ENCODE results near the gene MAPK1. TPM values are rescaled to one million over a fixed set of nuclear protein-coding genes. Genes with fewer than 3 reads are reported as not detected.
"Not testable (repeated sequence)": the region's sequence is repeated elsewhere in the genome, so short reads cannot be mapped to it uniquely, and the experiment has no call there.

Gene MAPK1
- total RNA-seq, 2 experiments from 2014 or later = 141 to 144 TPM

DNA sequence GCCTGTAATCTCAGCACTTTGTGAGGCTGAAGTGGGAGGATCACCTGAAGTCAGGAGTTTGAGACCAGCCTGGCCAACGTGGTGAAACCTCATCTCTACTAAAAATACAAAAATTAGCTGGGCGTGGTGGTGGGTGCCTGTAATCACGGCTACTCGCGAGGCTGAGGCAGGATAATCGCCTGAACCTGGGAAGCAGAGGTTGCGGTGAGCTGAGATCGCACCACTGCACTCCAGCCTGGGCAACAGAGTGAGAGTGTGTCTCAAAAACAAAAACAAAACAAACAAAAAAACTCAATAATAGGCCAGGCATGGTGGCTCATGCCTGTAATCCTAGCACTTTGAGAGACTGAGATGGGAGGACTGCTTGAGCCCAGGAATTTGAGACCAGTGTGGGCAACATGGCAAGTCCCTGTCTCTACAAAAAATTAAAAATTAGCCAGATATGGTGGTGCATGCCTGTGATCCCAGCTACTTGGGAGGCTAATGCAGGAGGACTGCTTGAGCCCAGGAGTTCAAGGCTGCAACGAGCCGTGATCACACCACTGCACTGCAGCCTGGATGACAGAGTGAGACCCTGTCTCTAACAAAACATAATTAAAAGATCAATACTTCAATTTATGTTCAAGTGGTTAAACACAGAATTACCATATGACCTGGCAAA is 28.2 kb downstream of the MAPK1 start:
- CTCF ChIA-PET = interaction anchor here (1.2 to 1.4 kb wide), 2 partner anchors 15 to 99 kb away, joined by 3 to 4 read pairs; no protein-coding TSS in a partner anchor

DNA sequence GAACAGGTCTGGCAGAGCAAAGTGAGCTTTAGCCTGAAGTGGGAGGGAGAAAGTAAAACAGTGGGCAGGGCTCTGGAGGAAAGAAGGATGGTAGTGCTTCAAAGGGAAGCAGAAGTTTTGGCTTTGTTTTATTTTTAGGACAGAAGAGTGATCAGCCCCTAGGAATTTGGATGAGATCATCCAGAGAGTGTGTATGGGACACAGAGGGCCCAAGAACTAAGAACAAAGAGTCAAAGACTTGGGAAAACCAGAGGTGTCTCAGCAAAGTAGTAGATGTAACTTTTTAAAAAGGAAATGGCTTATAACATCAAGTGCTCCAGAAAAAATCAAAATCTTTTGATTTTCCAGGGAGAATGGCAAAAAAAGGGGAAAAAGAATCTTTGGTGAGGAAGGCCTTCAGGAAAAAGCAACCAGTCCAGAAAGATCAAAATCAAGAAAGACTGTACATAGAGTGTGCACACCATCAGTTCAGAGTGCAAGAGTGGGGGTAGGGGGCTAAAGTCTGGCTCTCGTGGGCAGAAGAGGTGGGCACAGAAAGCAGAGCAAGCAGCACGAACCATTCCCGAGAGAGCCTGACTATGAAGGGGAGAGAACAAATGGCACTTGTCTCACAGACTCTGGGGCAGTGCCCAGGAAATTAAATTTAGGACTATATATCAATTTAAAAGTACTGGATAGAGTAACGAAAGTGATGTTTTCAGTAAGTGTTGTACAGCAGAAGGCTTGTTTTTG is 30.0 kb downstream of the MAPK1 start:
- H3K4me3 Mint-ChIP-seq = no peak overlapping the region
- H3K36me3 Mint-ChIP-seq (ENCODE audit: low read depth) = peaks cover 6% of the 10 kb centered on the region
- ChIA-PET POLR2A (no interaction called here), CTCF (interaction anchor here (1.4 kb wide), 1 partner anchor 13 kb away, joined by 4 read pairs; no protein-coding TSS in a partner anchor)
- H3K4me1 Mint-ChIP-seq (ENCODE audit: low read depth) = peaks cover 27% of the 10 kb centered on the region
- no peak for DNase-seq
- no peaks in the 10 kb centered on the region for H3K27me3 Mint-ChIP-seq (ENCODE audit: low read depth)
- H3K9me3 Mint-ChIP-seq (ENCODE audit: insufficient read depth) = no peaks in the 10 kb centered on the region
- H3K27ac Mint-ChIP-seq = no peak overlapping the region
- ATAC-seq = no peak

More for the DNA sequence above, 28.2 kb downstream of the MAPK1 start:
- not testable (repeated sequence) for H3K27me3 Mint-ChIP-seq (ENCODE audit: low read depth); H3K9me3 Mint-ChIP-seq (ENCODE audit: insufficient read depth); ATAC-seq; H3K27ac Mint-ChIP-seq; DNase-seq; H3K36me3 Mint-ChIP-seq (ENCODE audit: low read depth); H3K4me3 Mint-ChIP-seq
- H3K4me1 Mint-ChIP-seq (ENCODE audit: low read depth) = peaks cover 20% of the 10 kb centered on the region
- POLR2A ChIA-PET = interaction anchor here (0.7 kb wide), 1 partner anchor 106 kb away, joined by 3 read pairs; no protein-coding TSS in a partner anchor

DNA sequence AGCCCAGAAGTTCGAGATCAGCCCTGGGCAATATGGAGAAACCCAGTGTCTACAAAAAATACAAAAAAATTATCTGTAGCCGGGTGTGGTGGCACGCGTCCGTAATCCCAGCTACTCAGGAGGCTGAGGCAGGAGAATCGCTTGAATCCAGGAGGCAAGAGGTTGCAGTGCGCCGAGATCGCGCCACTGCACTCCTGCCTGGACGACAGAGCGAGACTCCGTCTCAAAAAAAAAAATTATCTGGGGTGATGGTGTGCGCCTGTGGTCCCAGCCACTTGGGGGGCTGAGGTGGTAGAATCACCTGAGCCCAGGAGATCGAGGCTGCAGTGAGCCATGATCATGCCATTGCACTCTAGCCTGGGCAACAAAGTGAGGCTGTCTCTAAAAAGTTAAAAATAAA is 31.0 kb downstream of the MAPK1 start:
- peaks cover 28% of the 10 kb centered on the region for H3K4me1 Mint-ChIP-seq (ENCODE audit: low read depth)
- H3K27me3 Mint-ChIP-seq (ENCODE audit: low read depth); H3K27ac Mint-ChIP-seq; POLR2A ChIA-PET; H3K36me3 Mint-ChIP-seq (ENCODE audit: low read depth); ATAC-seq; H3K4me3 Mint-ChIP-seq; H3K9me3 Mint-ChIP-seq (ENCODE audit: insufficient read depth); CTCF ChIA-PET; DNase-seq: not testable (repeated sequence)

DNA sequence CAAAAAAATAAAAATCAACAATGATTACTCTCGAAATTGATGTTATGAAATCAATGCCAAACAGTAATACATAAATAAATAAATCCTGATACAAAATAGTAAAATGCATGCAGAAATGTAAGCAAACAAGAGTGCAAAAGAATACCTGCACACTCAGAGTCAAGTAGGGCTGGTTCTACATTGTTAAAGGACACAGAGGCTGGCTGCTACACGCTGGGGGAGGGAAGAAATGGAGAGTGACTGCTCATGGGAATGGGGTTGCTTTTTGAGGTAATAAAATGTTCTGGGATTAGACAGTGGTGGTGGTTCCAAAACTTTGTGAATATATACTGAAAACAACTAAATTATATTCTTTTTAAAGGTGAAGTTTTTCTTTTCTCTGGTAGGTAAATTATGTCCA is 32.1 kb downstream of the MAPK1 start:
- peaks cover 29% of the 10 kb centered on the region for H3K4me1 Mint-ChIP-seq (ENCODE audit: low read depth)
- no peaks in the 10 kb centered on the region for H3K9me3 Mint-ChIP-seq (ENCODE audit: insufficient read depth)
- ATAC-seq = no peak
- POLR2A ChIA-PET = no interaction called here
- CTCF ChIA-PET = interaction anchor here (1.2 kb wide), 1 partner anchor 10 kb away, joined by 4 read pairs; no protein-coding TSS in a partner anchor
- no peak for DNase-seq
- H3K36me3 Mint-ChIP-seq (ENCODE audit: low read depth) = peaks cover 8% of the 10 kb centered on the region
- H3K27ac Mint-ChIP-seq = no peak overlapping the region
- H3K4me3 Mint-ChIP-seq = no peak overlapping the region
- H3K27me3 Mint-ChIP-seq (ENCODE audit: low read depth) = no peaks in the 10 kb centered on the region

DNA sequence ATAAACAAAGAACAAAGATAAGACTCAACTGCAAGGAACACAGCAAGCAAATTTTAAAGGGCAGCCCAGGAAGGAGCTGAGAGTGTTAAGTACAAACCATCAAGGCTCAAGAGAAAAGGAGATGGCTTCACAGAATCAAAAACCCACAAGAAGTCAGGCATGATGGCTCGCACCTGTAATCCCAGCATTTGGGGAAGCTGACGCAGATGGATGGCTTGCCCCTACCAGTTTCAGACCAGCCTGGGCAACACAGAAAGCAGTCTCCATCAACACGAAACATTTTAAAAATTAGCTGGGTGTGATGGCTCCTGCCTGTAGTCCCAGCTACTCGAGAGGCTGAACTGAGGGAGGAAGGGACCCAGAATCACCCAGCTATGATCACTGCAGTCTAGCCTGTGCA is 32.6 kb downstream of the MAPK1 start:
- ChIA-PET POLR2A (no interaction called here), CTCF (interaction anchor here (1.2 kb wide), 1 partner anchor 10 kb away, joined by 4 read pairs; no protein-coding TSS in a partner anchor)
- Mint-ChIP-seq H3K4me1 (ENCODE audit: low read depth) (peaks cover 28% of the 10 kb centered on the region), H3K36me3 (ENCODE audit: low read depth) (peaks cover 8% of the 10 kb centered on the region), H3K4me3 (no peak overlapping the region), H3K27ac (no peak overlapping the region), H3K27me3 (ENCODE audit: low read depth) (no peaks in the 10 kb centered on the region), H3K9me3 (ENCODE audit: insufficient read depth) (no peaks in the 10 kb centered on the region)
- ATAC-seq = no peak
- DNase-seq = no peak

DNA sequence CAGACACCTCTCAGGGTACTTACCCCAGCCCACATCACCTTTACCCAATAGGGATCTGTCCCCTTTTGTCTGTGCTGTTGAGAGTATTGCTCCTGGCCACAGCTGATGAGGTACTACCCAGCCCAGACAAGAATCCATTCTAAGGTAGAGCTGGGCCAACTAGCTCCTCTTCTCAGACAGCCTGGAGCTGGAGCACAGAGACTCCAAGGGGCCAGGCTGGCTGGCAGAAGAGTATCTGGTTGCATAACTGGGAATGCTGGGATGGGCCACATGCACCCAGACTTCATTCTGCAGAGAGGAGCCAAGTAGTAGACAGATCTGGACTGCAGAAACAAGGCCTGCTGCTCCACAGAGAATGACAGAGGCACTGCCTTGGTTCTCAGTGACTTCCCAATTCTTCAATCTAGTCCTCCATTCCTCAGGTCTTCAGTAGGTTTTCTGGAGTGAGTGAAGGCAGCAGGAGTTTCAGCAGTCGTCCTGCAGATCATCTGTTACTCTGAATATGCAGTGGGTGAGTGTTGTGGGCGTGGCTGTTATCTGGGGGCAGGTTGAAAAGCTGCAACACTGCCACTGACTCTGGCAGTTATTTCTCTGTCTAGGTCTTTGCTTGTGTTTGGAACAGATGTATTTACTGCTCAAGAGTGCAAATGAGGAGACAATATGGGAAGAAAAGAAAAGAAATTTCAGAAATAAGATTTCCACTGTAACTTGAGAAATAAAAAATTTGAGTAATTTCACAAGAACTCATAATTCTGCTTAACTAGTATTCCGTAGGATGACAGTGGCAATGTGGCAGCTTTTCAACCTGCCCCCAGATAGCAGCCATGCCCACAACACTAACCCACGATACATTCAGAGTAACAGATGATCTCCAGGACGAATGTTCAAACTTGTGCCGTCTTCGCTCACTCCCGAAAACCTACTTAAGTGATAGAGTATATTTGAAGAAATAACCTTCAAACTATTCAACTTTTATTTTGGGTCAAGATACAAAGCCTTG is 34.9 kb downstream of the MAPK1 start:
- H3K36me3 Mint-ChIP-seq (ENCODE audit: low read depth) = peaks cover 7% of the 10 kb centered on the region

DNA sequence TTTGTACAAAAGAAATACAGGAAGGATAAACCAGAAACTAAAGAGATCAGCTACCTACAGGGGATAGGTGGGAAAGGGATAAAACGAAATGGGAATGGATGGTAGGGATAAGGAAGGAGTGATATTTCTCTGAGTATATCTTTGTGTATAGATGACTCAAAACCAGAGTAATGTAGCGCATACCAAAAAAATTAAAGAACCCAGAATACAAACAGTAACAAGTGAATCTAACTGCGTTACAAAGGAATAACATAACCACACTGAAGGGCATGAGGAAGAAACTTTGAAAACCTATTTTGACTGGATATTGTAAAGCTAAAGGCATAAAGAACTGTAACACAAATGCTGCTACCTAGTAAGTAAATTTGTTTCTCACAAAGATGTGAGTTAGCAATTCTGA is 37.9 kb downstream of the MAPK1 start:
- Mint-ChIP-seq H3K9me3 (ENCODE audit: insufficient read depth) (no peaks in the 10 kb centered on the region), H3K4me3 (no peak overlapping the region), H3K27me3 (ENCODE audit: low read depth) (no peaks in the 10 kb centered on the region), H3K27ac (no peak overlapping the region), H3K4me1 (ENCODE audit: low read depth) (peaks cover 19% of the 10 kb centered on the region), H3K36me3 (ENCODE audit: low read depth) (peaks cover 7% of the 10 kb centered on the region)
- CTCF ChIA-PET = no interaction called here
- POLR2A ChIA-PET = no interaction called here
- ATAC-seq (no peak), DNase-seq (no peak)

More for the DNA sequence above, 34.9 kb downstream of the MAPK1 start:
- no peaks in the 10 kb centered on the region for H3K27me3 Mint-ChIP-seq (ENCODE audit: low read depth)
- H3K9me3 Mint-ChIP-seq (ENCODE audit: insufficient read depth) = no peaks in the 10 kb centered on the region
- ATAC-seq = no peak
- DNase-seq = no peak
- ChIA-PET POLR2A (no interaction called here), CTCF (no interaction called here)
- H3K4me3 Mint-ChIP-seq = no peak overlapping the region
- no peak overlapping the region for H3K27ac Mint-ChIP-seq
- H3K4me1 Mint-ChIP-seq (ENCODE audit: low read depth) = peaks cover 20% of the 10 kb centered on the region

DNA sequence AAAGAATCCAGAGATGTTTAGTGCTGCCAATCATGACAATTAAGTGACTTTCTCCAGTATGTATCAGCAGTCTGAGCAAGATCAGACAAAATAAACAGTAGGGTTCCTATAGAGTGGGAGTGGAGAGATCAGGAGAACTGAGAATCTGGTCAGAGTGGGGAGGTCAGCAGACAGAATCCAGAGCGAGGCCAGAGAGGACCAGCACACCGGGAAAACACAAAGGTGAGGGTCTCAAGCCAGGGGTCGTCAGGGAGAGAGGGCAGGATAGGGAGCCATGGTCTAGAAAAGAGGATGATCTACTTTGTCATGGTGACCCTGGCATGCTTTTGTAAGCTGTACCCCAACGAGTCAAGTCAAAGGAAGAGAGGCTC is 39.2 kb downstream of the MAPK1 start:
- Mint-ChIP-seq H3K4me3 (no peak overlapping the region), H3K4me1 (ENCODE audit: low read depth) (peaks cover 22% of the 10 kb centered on the region), H3K27me3 (ENCODE audit: low read depth) (no peaks in the 10 kb centered on the region), H3K9me3 (ENCODE audit: insufficient read depth) (no peaks in the 10 kb centered on the region), H3K27ac (no peak overlapping the region), H3K36me3 (ENCODE audit: low read depth) (peaks cover 6% of the 10 kb centered on the region)
- no peak for DNase-seq
- no peak for ATAC-seq
- POLR2A ChIA-PET = no interaction called here
- CTCF ChIA-PET = no interaction called here

DNA sequence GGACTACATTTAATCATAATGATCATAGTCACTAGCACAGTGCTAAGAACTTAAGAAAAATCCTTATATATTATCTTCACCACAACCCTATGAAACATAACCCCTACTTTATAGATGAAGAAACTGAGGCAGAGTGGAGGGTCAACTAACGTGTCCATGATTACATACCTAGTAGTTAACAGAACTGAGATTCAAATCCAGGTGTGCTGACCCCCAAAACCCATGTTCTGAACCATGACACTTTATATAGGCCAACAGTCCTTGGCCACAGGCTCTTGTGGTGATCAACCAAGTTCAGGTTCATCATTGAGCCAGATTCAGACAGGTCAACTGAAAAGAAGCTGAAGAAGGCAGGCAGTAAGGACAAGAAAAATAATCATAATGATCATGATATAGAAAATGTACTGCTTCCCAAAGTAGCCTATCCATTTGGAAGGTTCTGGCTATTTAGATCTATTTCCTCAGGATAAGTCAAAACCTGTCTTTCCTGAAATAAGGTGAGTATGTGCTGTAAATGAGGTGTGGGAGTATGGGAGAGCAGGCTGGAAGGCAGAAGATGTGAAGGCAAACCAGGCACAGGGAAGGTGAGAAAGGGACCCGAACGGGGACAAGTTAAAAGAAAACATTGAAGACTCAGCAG is 39.7 kb downstream of the MAPK1 start:
- Mint-ChIP-seq H3K36me3 (ENCODE audit: low read depth) (peaks cover 4% of the 10 kb centered on the region), H3K27ac (no peak overlapping the region), H3K27me3 (ENCODE audit: low read depth) (no peaks in the 10 kb centered on the region), H3K4me3 (no peak overlapping the region), H3K4me1 (ENCODE audit: low read depth) (peaks cover 19% of the 10 kb centered on the region), H3K9me3 (ENCODE audit: insufficient read depth) (no peaks in the 10 kb centered on the region)
- DNase-seq = no peak
- no peak for ATAC-seq
- CTCF ChIA-PET = no interaction called here
- POLR2A ChIA-PET = no interaction called here

DNA sequence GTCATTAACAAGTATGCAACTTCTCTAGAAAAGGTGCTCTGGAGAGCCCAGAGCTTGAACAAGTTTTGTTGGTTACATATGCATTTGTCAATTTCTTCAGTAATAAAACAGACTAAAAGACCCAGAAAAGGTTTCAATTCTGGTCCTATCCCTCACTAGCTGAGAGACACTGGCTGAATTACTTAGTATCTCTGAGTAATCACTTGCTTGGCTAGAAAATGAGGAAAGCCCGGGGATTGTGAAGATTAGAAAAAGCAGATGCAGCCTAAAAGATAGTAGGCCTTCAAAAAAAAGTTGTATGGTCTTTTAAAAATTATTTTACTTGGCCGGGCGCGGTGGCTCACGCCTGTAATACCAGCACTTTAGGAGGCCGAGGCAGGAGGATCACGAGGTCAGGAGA is 41.2 kb downstream of the MAPK1 start:
- ChIA-PET CTCF (interaction anchor here (0.9 to 1.6 kb wide), 4 partner anchors 9 to 41 kb away, joined by 3 to 4 read pairs (median 3); partner anchors contain the start of gene MAPK1), POLR2A (no interaction called here)
- DNase-seq (no peak), ATAC-seq (no peak)
- no peak overlapping the region for H3K4me3 Mint-ChIP-seq
- no peaks in the 10 kb centered on the region for H3K9me3 Mint-ChIP-seq (ENCODE audit: insufficient read depth)
- peaks cover 6% of the 10 kb centered on the region for H3K36me3 Mint-ChIP-seq (ENCODE audit: low read depth)
- no peaks in the 10 kb centered on the region for H3K27me3 Mint-ChIP-seq (ENCODE audit: low read depth)
- peaks cover 13% of the 10 kb centered on the region for H3K4me1 Mint-ChIP-seq (ENCODE audit: low read depth)
- no peak overlapping the region for H3K27ac Mint-ChIP-seq

DNA sequence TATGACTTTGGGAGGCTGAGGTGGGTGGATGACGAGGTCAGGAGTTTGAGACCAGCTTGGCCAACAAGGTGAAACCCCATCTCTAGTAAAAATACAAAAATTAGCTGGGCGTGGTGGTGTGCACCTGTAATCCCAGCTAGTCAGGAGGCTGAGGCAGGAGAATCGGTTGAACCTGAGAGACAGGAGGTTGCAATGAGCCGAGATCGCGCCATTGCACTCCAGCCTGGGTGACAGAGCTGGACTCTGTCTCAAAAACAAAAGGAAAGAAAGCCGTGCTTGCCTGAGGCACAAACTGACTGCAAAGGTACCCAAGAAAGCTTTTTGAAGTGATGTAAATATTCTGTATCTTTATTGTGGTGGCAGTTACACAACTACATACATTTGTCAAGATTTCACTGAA is 42.5 kb downstream of the MAPK1 start:
- CTCF ChIA-PET = interaction anchor here (0.6 to 1.6 kb wide), 7 partner anchors 10 to 196 kb away, joined by 3 to 4 read pairs (median 4); partner anchors contain the start of gene PPM1F
- not testable (repeated sequence) for H3K9me3 Mint-ChIP-seq (ENCODE audit: insufficient read depth); H3K27ac Mint-ChIP-seq; H3K4me3 Mint-ChIP-seq; DNase-seq; ATAC-seq; H3K27me3 Mint-ChIP-seq (ENCODE audit: low read depth); H3K36me3 Mint-ChIP-seq (ENCODE audit: low read depth)
- H3K4me1 Mint-ChIP-seq (ENCODE audit: low read depth) = peaks cover 17% of the 10 kb centered on the region
- POLR2A ChIA-PET = interaction anchor here (0.7 kb wide), 1 partner anchor 9 kb away, joined by 4 read pairs; no protein-coding TSS in a partner anchor

Measured in activated CD8-positive, alpha-beta T cell treated with anti-CD3 and anti-CD28 coated beads, Interleukin-2, amount 10 ng/mL, durations not matched to agents 7 days and 5 days (primary cell).